ENCODE measurements around the gene COL25A1. TPM values are rescaled to one million over a fixed set of nuclear protein-coding genes. Genes with fewer than 3 reads are reported as not detected.

The COL25A1 gene
- total RNA-seq, 1 experiment from 2014 or later = 4.2 TPM

- H4K5ac ChIP-seq (ENCODE audit: insufficient read length, low read depth, low read length) = no peak overlapping the region
- H3K18ac ChIP-seq (ENCODE audit: insufficient read length, low read depth, low read length) = no peak overlapping the region
- no peak overlapping the region for H3K27ac Mint-ChIP-seq
- H2BK15ac ChIP-seq (ENCODE audit: low read depth, low read length) = peak overlapping the region; percentile 80; the same call in 1 of the 2 replicates
- H2AFZ ChIP-seq (ENCODE audit: low read length) = no peak overlapping the region
- no peak overlapping the region for H2BK120ac ChIP-seq (ENCODE audit: low read depth, low read length, poor library complexity, severe bottlenecking)
- no peak overlapping the region for H3T11ph ChIP-seq (ENCODE audit: low read length)
- no peaks in the 10 kb centered on the region for H3K4me1 Mint-ChIP-seq
- no peak overlapping the region for H2BK5ac ChIP-seq (ENCODE audit: insufficient read length, low read length)
- no peaks in the 10 kb centered on the region for H3K27me3 ChIP-seq (ENCODE audit: insufficient read depth, low read length)
- H4K20me1 ChIP-seq (ENCODE audit: control insufficient read depth, insufficient read depth, insufficient read length) = no peaks in the 10 kb centered on the region
- no peak overlapping the region for H3K9ac ChIP-seq (ENCODE audit: extremely low read depth, insufficient read length, low read length)
- no peak overlapping the region for H3K4ac ChIP-seq (ENCODE audit: low read depth, low read length)
- H3K14ac ChIP-seq (ENCODE audit: insufficient read depth, low read length) = no peak overlapping the region
- no peak overlapping the region for H2BK12ac ChIP-seq (ENCODE audit: insufficient read length, low read depth, low read length)
- no peaks in the 10 kb centered on the region for H3K79me1 ChIP-seq (ENCODE audit: insufficient read depth, low read depth, low read length, poor library complexity, severe bottlenecking)
- no peaks in the 10 kb centered on the region for H3K23me2 ChIP-seq (ENCODE audit: insufficient read length, low read depth, low read length, poor library complexity, severe bottlenecking)
- H2BK20ac ChIP-seq (ENCODE audit: low read depth, low read length, poor library complexity, severe bottlenecking) = no peak overlapping the region
- no peaks in the 10 kb centered on the region for H3K9me3 ChIP-seq (ENCODE audit: control insufficient read depth, low read depth, low read length)
- H3K27me3 Mint-ChIP-seq (ENCODE audit: low read depth) = no peaks in the 10 kb centered on the region
- no peaks in the 10 kb centered on the region for H3K4me1 ChIP-seq (ENCODE audit: insufficient read depth, low read length)
- TF ChIP-seq, protein P1, sequence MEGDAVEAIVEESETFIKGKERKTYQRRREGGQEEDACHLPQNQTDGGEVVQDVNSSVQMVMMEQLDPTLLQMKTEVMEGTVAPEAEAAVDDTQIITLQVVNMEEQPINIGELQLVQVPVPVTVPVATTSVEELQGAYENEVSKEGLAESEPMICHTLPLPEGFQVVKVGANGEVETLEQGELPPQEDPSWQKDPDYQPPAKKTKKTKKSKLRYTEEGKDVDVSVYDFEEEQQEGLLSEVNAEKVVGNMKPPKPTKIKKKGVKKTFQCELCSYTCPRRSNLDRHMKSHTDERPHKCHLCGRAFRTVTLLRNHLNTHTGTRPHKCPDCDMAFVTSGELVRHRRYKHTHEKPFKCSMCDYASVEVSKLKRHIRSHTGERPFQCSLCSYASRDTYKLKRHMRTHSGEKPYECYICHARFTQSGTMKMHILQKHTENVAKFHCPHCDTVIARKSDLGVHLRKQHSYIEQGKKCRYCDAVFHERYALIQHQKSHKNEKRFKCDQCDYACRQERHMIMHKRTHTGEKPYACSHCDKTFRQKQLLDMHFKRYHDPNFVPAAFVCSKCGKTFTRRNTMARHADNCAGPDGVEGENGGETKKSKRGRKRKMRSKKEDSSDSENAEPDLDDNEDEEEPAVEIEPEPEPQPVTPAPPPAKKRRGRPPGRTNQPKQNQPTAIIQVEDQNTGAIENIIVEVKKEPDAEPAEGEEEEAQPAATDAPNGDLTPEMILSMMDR (conservative IDR thresholded peaks at IDR 0.05) = no peak
- H3K36me3 Mint-ChIP-seq (ENCODE audit: insufficient read depth in 1 of 3, low read depth in 3 of 3) = no peaks in the 10 kb centered on the region
- H3K23ac ChIP-seq (ENCODE audit: insufficient read length, low read depth, low read length) = no peak overlapping the region
- no peak overlapping the region for H4K8ac ChIP-seq (replicated peaks; ENCODE audit: insufficient read length, low read depth, low read length)
- H3K4me2 ChIP-seq (ENCODE audit: insufficient read depth, insufficient read length, low read length) = no peak overlapping the region
- no peaks in the 10 kb centered on the region for H3K9me3 Mint-ChIP-seq
- DNase-seq = no peak
- H2AK5ac ChIP-seq (ENCODE audit: insufficient read length, low read length) = no peak overlapping the region
- no peak overlapping the region for H3K27ac ChIP-seq (ENCODE audit: insufficient read length, low read depth, low read length)
- H3K79me2 ChIP-seq (ENCODE audit: insufficient read depth, low read length) = no peaks in the 10 kb centered on the region
- no peak overlapping the region for H3K56ac ChIP-seq (ENCODE audit: insufficient read length, low read depth, low read length)
- H3K4me3 Mint-ChIP-seq = no peak overlapping the region
- no peak overlapping the region for H4K91ac ChIP-seq (ENCODE audit: insufficient read length, low read depth, low read length)
- WGBS (ENCODE audit: extremely low coverage, insufficient read length, low lambda C conversion rate) = no CpG with 5 or more reads among the region's 4 CpGs
Measured at GRCh38 chr4:109214622-109215301, 87.7 kb downstream of the COL25A1 start.
